Daoy (cell line): ENCODE results near the gene CLINT1. TPM values are rescaled to one million over a fixed set of nuclear protein-coding genes. Genes with fewer than 3 reads are reported as not detected.

ENCODE experiments used
- DNase-seq: peaks from one replicate; pipeline ENCODE4 v3.0.0-alpha.2; 2015; ENCODE audit warnings: low read depth
- total RNA-seq: library from RNA; depleted of rRNA; stranded (reverse); fragments of >200 nt; shearing (Covaris generic); gene quantifications from 2 replicates; pipeline ENCODE4 v1.2.3, GENCODE V29; 2014

Gene CLINT1
- total RNA-seq, 1 experiment from 2014 or later, result 52.6 TPM

DNA sequence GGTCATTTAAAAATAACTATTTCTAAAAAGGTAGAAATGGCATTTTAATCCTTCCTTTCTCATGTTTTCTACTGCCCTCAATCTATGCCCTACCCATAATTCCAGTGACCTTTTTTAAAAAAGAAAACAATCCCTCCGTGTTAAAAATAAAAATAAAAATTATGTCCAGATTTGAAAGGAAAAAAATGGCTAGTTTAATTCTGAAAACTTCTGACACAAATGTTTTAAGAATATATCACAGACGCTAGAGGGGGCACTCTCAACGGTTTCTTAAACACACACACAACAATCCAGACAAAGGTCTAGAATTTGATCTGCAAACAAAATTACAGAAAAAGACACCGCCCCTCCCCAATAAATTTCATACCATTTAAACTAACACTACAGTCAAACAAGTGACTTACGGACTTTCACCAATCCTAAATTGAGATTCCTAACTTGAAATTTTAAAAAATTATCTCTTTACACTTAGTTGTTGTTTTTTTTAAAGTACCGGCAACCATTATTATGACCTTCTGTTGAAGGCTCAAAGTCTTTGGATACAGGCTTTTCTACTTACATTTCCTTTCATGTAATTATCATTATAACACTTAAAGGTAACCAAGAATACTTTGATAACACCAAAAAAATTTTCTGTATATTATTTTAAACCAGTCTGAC, 38.2 kb downstream of the CLINT1 start:
- DNase-seq, result peak; percentile 25

DNA sequence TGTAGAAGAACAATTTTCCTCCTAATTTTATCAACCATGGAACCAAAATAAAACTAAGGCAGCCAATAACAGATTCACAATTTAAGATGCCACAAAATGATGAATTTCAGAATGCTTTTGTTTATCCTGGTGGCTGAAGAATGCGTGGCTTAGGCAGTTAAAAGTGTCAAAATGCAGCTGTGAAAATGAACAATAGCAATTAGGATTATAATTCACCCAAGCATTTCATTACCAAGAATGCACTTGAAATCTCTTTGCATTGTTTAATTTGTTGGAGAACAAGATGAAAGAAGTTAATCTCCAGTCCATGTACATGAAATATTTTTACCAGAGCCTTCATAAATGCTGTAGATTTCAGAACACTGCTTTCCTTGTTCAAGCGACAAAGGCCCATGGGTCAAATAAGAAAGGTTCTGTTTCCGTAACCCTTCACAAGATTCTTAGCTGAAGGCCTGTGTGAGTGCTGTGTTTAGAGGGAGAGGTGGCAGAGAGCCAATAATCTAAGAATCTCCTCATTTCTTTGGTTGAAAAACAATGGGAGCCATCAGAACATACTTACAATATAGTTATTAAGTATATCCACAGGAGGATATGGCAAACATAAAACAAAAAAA, 39.3 kb downstream of the CLINT1 start:
- DNase-seq, result no peak

DNA sequence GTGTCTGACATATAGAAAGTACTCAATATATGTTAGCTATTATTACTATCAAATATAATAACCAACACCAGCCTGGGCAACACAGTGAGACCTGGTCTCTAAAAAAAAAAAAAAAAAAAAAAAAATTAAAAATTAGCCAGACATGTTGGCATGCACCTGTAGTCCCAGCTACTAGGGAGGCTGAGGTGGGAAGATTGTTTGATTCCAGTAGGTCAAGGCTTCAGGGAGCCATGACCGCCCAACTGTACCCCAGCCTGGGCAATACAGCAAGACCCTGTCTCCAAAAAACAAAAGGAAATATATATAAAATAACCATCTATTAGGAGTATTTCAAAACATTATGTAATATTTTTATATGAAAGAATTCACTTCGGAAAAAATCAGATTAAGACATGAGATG, 40.6 kb downstream of the CLINT1 start:
- no peak for DNase-seq

DNA sequence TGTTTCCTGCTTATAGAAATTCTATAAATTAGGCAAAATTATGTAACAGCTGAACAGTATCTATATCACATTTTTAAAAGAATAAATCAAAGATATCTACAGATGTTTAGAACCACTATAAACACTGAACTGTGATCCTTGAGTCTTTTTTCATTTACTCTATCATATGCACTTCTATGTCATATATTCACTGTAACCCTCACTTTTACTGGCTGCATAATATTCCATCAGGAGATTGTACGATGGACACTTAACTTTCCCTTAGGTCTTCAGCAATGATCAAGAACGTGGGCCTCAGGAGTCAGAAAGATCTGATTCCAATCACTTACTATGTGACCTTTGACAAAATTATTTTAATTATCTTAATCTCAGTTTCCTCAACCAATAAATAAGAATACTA, 41.0 kb downstream of the CLINT1 start:
- no peak for DNase-seq

DNA sequence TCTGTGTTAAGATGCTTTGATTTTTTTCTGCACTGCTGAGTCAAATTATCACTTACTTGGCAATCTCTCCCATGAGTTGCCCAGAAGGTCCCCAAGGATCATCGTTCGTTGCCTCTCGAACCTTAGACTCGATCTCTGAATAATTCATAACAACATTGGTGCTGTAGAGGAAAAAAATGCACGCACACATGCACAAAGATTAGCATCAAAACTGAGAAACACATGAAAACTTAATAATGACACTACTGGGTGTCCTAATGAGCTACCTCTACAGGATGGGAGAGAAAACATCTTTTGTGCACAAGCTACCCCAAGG, 41.6 kb downstream of the CLINT1 start:
- DNase-seq, result no peak

DNA sequence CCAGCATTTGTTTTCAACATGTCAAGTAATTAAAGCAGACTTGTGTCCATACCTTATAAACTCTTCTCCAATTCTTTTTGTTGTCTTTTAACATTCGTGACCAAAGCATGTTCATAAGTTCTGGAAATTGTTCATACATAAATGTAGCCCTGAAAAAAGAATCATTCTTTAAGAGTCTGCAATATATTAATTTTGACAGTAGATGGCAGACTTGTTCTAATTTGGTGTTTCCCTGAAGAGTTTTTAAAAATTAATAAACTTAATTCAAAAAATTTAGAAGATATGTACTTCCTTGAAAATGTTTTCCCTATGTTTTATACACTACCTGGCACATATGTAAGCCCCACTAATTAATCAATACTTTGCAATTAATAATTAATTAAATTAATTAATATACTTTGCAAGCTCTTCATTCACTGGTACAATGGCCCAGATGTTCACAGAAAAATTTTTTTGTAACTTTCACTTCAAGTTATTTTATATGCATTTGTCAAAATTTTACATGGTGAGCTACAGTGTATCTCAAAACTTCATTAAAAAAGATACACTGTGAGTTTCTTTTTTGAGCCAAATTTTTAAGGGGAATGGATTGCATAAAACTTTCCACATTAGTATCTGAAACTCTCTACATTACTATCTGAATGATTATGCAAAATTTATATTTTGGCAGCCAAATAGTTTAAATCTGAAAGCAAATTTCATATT, 42.1 kb downstream of the CLINT1 start:
- no peak for DNase-seq

DNA sequence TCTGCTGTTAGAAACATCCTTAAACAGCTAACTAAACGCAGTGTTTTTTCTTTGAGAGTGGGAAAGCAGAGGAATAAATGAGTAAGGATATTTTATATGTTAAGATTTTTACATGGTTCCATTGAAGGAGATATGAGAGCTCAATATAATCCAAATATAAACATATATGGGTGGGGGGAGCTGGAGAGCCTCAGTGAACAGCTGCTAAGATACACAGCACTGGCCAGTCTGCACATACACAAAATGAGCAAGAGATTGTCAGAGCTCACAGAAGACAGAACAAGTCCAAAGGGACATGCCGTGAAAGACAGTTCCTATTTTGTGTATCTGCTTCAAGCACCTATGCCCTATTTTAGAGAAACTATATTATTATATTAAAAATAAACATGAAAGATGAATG, 46.9 kb downstream of the CLINT1 start:
- no peak for DNase-seq

DNA sequence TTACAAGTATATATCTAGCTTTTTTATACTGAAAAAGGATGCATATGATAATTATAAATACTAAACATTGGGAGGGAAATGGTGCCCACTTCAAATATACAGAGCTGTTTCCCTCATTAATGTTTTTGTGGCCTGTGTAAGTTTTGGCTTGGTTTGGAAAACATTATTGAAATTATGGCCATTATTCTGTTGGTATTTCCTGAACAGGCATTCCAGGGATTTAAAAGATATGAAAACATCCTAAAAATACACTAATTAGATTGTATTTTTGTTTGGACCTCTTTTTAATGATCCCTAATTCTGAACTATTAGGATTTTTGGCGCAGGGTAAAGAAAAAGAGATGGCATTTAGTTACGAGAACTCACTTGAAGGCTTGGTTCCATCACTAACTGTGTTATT, 50.9 kb downstream of the CLINT1 start:
- DNase-seq, result no peak

DNA sequence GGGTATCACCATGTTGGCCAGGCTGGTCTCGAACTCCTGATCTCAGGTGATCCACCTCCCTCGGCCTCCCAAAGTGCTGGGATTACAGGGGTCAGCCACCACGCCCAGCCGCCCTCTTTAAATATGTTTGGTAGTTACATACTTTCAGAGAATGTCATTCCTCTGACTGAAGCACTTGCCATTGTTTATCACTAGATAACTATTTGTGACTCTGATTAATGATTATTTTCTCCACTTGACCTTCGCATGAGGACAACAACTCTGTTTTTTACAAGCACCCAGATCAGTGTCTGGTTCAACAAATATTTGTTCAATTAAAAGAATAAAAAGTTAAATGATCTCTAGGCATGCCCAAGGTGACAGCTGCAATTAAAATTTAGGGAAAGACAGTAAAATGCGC, 56.2 kb downstream of the CLINT1 start:
- no peak for DNase-seq

DNA sequence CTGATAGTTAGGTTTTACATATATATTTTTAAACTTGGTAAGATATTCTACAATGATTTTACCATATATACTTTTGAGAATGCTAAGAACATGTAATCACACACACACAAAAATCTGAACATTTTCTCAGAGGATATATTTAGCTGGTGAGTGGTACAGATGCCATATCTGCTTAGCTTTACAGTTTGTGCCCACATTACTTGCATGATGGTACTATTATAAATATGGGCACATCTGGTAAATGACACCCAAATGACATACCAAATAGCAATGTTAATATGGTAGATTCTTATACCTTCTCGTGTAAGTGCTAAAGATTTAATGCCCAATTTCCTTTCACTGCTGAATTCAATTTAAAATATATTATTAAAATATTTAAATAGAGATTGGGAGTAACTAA, 58.8 kb downstream of the CLINT1 start:
- DNase-seq, result no peak

DNA sequence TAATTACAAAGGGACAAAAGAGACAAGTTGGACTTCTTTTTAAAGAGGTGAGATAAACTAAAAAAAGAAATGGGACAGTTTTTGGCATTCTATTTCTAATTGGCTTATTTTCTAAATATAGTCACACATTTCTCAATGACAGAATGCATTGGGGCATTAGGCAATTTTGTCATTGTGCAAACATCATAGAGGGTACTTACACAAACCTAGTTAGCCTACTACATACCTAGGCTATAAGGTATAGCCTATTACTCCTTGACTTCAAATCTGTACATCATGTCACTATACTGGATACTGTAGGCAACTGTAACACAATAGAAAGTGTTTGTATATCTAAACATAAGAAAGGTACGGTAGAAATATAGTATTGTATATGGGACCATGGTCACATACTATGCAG, 59.4 kb downstream of the CLINT1 start:
- no peak for DNase-seq

DNA sequence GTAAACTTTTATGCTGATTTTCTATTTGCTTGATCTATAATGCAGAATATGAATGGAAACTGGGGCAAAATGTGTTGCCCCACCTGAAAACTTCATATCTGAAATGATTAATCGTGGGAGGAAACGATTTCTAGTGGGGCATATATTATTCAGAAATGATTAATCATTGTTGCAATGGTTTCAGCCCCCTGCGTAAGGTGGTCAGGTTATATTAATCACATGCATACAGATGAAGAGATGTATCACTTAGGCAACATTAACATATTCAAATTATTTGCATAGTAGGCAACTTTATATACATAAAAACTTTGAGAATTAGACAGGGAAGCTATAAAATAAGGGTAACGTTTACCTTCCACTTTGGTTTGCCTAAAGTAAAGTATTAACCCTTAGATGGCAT, 65.6 kb downstream of the CLINT1 start:
- no peak for DNase-seq

DNA sequence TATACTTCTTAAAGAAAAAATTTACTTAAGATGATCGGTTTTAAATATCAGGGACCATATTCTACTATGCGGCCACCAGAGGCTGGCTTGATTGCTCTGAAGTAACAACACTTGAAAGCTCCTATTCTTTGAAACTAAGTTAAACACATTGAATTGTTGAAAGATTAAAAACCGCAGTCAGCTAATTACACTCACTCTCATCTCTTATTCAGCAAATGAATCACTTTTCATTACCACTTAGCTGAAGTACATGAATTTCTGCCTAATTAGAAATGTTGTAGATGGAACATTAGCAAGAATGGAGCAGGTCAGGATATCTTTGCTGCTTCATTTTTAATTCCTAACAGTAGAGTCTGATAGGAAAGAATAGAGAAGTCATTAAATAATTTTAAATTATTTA, 73.1 kb downstream of the CLINT1 start:
- no peak for DNase-seq

DNA sequence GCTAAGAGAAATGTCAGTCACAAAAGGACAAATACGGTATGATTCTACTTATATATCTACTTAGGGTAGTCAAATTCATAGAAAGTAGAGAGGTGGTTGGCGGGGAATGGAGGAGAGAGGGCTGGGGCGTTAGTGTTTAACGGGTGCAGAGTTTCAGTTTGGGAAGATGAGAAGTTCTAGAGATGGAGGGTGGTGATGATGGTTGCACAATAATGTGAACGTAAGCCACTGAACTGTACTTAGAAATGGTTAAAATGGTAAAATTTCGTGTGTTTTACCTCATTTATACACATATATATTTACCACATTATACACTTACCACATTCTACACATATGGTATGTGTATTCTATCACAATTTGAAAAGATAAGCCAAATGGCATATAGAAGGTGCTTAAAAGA, 79.7 kb downstream of the CLINT1 start:
- DNase-seq, result no peak

DNA sequence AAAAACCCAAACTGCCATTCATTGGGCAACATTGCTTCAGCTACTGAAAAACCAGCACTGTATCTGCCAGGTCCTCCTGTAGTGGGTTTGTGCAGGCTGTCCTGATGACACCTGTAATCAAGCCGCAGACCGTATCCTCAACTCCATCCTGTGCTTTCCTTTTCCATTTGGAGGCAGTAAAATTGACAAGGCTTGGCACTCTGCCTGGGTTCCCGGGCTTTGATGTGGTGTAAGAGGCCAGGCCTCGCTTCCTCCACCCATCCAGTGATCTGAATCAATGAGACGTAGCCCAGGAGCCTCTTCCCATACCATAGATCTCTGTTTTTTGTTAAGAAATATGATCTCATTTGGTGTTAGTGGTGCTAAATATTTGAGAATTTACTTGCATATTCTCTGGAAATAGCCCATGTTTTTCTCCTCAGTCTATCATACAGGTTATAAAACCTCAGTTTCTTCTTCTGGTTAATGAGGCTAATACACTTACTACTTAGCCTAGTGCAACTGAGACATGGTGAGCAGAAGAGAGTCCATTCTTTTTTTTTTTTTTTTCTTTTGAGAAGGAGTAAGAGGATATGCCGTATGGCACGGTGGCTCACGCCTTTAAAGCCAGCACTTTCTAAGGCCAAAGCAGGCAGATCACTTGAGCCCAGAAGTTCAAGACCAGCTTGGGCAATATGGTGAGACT, 80.7 kb downstream of the CLINT1 start:
- peak; percentile 63 for DNase-seq

DNA sequence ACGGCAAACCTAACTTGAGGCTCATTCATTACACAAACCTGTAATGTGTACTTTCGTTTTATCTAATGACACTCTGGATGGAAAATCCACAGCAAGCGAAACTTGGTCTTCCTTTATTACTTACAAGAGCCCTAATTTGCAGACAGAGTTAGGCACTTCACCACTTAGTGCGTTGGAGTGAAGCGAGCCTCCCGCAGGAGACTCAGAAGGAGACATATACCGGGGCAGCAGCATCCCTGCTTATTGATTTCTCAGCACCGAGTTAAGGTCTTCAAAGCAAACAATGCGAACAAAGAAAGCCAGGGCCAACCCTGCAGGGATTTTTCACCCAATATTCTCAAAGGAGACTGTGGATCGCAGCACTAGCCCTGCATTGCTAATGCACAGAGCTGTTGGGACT, 86.8 kb downstream of the CLINT1 start:
- DNase-seq, result no peak

DNA sequence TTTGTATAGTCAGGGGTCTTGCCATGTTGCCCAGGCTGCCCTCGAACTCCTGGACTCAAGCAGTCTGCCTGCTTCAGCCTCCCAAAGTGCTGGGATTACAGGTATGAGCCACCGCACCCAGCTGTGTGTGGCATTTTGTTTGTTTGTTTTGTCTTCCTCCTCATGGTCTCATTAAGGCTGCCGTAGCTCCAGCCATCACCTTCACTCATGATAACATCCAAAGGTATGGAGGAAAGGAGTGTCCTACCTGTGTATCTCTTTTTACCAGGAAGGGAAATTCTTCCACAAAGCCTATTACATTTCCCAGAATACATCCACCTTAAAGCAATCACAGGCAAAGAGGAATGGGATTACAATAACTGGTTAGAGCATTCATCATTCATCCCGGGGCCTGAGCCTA, 88.3 kb downstream of the CLINT1 start:
- no peak for DNase-seq

DNA sequence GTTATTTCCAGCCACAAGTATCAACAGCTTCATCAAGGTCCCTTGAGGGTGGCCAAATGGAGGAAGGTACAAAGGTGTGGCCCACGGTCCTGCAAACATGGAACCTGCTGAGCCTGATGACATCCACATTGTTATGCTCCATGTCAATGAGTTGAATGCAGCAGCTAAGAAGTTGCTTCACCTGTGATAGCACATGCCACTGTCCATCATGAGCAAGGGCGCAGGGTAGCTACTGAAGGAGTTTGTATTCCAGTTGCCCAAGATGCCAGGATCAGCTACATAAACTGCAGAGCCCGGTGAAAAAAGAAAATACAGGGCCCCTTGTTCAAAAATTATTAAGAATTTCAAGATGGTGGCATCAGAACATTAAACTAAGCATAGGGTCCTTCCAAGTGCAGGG, 91.3 kb downstream of the CLINT1 start:
- DNase-seq, result no peak

DNA sequence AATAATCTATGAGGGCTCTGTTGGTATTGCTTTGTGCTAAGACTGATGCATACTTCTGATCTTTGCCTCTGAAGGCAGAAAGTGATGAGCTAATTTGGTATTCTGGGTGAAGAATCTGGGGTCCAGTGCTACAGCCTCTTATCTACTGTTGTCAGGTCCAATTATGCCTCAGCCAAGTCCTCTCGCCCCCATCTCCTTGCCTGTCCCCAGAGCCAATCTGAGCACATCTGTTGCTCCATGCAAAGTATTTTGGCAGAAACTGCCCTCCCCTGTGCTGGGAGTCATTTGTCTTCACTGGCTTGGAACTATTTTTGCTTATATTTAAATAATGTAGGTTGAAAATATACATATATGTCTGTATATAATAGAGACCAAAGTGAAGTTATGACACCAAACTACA, 92.0 kb downstream of the CLINT1 start:
- no peak for DNase-seq

DNA sequence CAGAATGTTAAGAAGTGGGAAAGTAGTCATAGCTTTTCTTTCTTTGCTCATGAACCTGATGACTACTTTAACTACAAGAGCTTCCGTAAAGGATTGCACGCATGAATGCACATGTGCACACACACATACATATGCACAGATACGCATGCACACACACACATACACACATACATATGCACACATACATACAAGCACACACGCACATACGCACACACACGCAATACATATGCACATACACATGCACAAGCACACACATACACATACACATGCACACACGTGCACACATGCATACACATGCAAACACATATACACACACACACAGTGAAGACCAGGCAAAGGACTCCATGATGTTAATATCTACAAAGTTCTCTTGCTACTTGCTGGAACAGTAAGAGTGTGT, 92.5 kb downstream of the CLINT1 start:
- DNase-seq, result no peak

DNA sequence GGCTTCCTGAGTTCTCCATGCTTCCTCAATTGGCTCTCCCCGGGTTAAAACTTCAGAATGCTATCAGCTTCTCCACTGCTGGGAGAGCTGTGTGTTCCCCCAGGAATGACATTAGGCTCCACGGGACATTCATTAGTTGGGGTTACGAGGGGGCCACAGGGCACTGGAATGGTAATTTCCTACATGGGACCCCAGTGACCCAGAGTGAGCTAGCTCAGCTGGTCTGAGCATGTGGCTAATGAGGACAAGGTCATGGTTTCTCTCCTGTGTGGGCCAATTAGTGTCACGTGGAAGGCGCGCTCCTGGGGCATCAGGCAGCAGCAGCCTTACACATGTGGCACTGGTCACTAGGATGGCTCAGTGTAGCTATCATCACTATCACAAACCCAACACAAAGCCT, 94.4 kb downstream of the CLINT1 start:
- no peak for DNase-seq

DNA sequence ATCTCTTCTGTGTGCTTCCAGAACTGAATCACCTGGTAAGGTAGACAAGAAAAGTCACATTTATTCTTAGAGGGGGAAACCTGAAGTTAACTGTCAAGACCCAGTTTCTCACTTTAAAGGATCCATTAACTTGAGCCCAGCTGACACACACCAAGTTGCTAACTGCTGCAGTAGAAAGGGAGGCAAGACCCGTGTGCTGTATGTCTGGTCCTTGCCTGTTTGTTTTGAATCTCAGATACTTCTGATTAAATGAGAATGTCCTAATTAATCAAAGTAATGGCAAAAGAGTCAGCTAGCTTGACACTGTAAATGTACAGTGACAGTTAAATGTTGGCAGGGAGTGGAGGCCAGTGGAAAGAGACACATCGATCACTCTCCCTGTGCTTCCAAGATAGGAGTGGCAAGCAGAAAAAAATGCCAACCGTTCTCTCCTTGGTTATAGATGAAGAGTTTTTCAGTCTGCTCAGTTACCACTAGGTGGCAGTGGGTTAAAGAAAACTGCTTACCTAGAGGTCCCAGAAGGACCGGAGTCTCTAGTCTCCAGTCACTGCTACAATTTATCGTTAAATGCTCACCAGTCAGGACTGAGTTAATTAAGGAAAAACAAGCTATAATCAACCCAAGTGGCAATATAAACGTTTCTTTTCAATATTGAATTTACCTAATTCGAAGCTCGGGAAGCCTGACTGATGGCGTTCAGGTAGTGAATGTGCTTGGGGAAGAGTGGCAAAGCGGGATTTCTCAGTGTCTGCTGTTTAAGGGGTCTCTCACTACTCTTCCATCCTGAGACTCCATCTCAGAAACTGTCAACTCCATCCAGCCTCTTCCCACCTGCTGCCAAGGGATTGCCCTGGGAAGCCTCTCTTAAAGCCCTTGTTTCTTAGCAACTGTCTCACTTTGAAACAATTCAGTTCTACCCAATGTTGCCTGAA, 97.0 kb downstream of the CLINT1 start:
- DNase-seq, result peak; percentile 41
